GF-D8 (cell line): ENCODE data around the gene IRGQ.
"Not testable (repeated sequence)": the region's sequence is repeated elsewhere in the genome, so short reads cannot be mapped to it uniquely, and the experiment has no call there.

Experiments
- DNase-seq: peaks from one replicate; lab custom pipeline; 2025; lab: John Stamatoyannopoulos, UW

Gene IRGQ

DNA sequence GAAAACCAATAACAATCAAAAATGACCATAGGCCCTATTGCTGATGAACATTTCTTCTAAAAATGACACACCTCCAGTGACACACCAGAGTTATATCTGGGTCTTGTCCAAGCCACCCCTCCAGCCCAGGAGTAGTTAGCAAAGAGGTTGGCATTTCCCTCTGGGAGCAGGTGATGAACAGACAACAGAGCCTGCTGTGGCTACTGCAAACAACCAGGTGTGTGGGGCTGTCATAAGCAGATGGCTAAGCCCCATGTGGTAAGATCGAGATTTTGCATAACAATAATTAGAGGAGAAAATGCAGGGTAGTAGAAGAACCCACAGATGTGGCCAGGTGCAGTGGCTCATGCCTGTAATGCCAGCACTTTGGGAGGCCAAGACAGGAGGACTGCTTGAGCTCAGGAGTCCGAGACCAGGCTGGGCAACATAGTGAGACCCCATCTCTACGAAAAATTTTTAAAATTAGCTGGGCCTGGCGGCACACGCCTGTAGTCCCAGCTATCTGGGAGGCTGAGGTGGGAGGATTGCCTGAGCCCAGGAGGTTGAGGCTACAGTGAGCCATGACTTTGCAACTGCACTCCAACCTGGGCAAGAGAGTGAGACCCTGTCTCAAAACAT is 25.7 kb downstream of the IRGQ start:
- DNase-seq = peak; percentile 16

- DNase-seq = no peak
Observed at GRCh38 chr19:43569657-43570056, 26.3 kb downstream of the IRGQ start.

DNA sequence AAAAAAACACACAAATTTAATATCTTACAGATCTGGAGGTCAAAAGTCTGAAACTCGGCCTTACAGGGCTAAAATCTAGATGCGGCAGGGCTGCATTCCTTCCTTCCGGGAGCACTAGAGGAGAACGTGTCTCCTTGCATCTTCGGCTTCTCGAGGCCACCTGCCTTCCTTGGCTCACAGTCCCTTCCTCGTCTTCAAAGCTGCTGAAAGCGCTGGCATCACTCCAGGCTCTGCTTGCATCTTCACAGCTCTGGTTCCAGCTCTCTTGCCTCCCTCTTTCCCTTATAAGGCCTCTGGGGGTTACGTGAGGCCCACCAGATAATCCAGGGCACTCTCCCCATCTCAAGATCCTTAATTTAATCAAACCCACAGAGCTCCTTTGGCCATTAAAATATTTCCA is 31.1 kb downstream of the IRGQ start:
- DNase-seq = no peak

- no peak for DNase-seq
Observed at GRCh38 chr19:43563816-43564457, 32.0 kb downstream of the IRGQ start.

- peak; percentile 100 for DNase-seq
Observed at GRCh38 chr19:43562698-43563241, 33.2 kb downstream of the IRGQ start.

DNA sequence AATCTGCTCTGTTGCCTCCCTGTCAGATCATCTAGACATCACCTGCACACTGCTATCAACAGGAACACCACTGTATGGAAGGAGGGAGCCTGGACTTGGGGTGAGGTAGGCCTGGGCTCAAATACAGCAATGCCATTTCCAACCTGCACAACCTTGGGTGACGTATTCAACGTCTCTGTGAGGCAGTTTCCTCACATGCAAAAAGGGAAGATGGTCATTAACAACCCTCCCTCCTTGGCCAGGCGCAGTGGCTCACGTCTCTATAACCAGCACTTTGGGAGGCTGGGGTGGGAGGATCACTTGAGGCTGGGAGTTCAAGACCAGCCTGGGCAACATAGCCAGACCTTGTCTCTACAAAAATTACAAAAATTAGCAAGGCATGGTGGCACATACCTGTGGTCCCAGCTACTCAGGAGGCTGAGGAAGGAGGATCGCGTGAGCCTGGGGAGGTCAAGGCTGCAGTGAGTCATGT is 33.7 kb downstream of the IRGQ start:
- DNase-seq = no peak

DNA sequence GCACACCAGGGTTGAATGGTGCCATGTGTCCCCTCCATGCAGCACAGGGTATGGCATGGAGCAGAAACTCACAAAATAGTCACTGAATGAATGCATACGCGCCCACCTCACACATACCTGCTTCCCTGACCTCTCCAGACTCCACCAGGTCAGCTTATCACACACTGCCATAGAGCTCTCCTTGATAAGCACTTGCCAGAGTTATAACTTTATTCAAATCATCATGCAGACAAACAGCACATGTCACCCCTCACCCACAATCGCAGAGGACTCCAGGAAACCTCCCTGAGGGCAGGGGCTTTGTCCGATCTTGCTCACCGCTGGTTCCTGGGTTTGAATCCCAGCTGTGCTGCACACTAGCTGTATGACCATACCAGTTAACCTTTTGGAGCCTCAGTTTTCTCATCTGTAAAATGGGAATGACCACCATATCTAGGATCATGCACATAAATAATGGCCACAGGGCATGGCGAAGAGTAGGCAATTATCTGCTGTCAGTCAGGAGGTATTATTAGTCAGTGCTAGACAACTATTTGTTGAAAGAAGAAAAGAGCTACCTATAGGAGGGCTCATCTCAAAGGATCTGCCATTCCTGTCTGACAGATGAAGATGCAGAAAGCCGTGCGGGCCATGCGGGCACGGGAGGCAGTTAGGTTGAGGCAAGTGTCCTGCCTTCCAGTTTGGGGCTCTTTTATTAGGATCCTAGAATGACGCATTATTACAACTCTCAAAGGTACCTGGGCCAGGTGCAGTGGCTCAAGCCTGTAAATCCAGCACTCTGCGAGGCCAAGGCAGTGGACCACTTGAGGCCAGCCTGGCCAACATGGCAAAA is 34.6 kb downstream of the IRGQ start:
- DNase-seq = no peak

DNA sequence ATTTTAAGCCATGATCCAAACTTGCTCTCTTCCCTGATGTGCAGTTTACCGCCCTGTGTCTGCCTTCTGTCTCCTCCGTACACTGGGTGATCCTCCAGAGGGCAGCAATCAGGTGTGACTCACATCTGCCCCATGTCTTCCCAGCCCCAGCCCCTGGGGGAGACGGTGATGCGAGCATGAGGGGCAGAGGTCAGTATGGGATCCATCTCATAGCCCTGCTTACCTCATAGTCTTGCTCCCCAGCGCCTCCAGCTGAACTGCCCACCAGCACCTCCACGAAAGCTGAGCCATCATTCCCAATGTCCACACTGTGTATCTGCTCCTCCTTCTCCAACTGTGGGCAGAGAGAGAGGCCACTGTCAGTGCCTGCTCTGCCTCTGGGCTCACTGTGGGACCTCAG is 35.2 kb downstream of the IRGQ start:
- DNase-seq = no peak

DNA sequence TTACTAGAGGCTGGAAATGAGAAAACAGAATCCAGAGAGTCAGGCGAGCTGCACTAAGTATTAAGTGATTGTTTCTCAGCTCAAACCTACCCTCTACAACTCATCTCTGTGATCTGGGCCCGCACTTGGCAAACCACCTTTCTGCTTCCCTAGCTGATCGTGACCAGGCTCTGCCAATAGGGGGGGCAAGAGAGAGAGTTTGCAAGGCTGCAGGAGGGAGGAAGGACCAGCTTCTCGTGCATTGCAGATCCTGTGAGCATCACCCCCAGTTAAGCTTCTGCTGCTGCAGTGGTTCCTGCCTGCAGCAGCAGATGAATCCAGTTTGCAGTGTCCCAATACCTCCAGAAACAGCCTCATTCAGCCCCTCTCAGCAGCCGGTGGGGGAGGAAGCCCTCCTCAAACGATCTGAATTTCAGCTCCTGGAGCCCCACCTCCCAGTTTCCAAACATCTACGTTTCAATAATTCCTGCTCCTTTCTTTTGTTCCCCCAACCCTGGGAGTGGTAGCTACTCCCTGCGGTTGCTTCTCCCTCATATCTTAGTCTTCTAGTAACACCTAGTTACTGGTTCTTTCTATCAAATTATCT is 40.7 kb downstream of the IRGQ start:
- DNase-seq = peak; percentile 25

DNA sequence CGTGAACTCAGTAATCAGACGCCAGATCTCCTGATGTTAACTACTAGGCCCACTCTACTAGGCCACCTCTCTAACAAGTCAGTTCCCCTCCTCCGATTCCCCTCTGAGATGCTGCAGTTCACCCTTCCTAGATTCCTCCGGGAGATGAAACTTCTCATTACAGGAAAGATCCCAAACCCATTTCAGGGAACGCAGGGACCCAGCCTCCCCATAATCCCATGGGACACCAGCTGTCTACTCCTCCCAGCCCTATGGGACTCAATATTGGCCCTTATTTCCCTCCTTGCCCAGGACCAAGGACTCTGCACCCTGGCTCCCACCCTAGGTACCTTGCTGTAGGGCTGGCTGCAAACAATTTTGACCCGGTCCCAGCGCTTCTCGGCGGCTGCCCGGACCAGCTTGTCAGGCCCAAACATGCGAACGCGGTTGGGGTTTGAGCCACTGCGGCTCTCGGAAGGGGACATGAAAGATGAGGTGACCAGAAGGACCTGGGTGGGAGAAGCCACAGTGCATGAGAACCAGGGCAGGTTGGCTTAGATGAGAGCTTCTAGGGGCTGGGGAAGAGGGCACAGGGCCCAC is 41.5 kb downstream of the IRGQ start:
- DNase-seq = no peak

DNA sequence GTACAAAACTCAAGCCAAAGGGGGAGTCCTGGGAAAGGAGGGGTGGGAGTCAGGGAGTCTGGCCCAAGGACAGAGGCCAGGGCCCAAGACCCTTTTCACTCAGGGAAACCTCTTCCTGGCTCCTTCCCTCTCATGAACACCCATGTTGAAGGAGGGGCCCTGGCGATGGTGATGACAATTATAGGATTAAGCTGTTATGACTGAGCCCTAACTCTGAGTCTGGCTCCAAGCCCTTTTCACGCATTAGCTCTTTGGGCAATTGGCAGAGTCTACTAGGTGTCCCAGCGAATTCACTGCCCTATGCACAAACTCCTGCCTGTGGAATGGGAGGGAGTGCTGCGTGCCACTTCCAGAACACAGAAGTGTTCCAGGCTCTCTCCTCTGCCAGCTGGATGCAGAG is 42.3 kb downstream of the IRGQ start:
- DNase-seq = no peak

DNA sequence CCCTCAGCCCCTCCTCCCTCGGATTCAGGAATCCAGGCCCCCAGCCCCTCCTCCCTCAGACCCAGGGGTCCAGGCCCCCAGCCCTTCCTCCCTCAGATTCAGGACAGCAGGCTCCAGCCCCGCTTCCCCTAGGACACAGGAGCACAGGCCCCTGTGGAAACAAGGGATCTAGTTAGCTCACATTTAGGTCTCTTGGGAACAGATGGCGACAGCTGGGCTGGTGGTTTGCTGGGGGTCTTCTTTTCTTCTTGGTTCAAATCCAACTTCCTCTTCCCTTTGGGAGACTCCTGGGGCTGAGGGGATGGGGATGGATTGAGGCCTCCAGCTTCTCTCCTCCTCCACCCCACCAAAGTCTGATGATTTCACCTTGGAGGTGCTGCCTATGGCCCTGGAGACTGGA is 43.3 kb downstream of the IRGQ start:
- no peak for DNase-seq

- no peak for DNase-seq
Observed at GRCh38 chr19:43552198-43552450, 43.8 kb downstream of the IRGQ start.

GRCh38 chr19:43551399-43552197 is 44.3 kb downstream of the IRGQ start:
- DNase-seq = no peak

DNA sequence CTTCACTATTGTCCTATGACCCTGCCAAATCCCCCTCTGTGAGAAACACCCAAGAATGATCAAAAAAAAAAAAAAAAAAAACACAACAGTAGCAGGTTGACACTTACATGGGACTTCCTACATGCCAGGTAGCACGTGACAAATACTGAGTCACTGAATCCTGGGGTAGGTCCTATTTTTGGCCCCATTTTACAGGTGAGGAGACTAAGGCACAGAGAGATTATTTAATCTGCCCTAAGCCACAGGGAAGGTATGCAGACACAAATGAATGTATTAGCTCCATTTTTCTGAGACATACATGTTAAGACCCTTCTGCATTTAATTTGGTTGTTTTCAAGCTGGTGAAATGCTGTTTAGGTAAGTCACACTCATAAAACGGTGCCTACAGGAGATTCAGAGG is 47.2 kb downstream of the IRGQ start:
- no peak for DNase-seq

- not testable (repeated sequence) for DNase-seq
Observed at GRCh38 chr19:43547926-43548325, 48.0 kb downstream of the IRGQ start.

DNA sequence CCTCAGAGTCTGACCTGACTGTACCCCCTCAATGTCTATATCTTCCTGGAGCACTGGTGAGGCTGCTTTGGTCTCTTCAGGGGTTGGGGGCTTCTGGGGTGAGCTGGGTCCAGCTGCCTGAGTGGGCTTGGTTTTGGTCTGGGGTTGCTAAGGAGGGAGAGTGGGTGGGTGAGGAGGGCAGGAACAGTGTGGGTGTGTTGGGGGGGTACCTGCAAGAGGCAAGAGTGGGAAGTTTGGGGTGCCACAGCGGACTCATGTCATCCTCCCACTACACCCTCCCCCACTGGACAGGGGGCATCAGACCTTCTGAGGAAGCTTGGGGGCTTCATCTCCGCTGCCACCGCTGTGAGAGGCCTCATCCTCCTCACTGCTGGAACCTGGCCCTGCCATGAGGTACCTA is 49.4 kb downstream of the IRGQ start:
- DNase-seq = no peak

DNA sequence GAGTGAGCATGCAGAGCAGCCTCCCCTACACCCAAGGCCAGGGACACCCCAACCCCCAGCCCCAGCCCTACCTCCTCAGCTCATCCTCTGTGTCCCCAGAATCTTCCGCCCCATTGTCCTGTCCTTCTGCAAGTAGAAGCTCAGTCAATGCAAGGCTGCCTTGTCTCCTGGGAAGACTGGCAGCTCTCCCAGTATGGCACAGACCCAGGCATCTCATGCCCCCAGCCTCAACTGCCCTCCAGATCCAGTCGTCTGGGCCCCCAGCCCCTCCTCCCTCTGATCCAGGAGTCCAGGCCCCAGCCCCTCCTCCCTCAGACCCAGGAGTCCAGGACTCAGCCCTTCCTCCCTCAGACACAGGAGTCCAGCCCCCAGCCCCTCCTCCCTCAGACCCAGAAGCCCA is 50.0 kb downstream of the IRGQ start:
- DNase-seq = no peak

DNA sequence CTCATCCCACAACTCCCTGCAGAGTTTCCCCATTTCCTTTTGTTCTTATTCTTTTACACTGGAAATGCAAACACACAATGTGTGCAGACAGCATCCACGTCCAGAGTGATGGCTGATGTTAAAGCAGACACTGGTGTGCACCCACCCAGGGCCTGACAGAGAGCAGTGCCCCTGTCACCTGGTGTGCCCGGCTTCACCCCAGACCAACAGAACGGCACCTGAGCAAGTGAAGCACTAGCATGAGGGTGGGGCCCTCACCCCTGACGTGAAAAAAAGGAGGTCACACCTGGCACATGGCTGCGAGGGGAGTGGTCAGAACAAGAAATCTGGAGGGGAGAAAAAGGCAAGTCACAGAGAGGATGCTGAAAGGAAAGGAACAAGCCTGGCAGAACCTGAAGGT is 50.7 kb downstream of the IRGQ start:
- DNase-seq = no peak

- DNase-seq = no peak
Observed at GRCh38 chr19:43544077-43544476, 51.9 kb downstream of the IRGQ start.

GRCh38 chr19:43541920-43542650 is 53.8 kb downstream of the IRGQ start:
- no peak for DNase-seq
